Mucosa of descending colon (tissue), 3 donors: ENCODE measurements around the gene CDC42EP3. TPM values are rescaled to one million over a fixed set of nuclear protein-coding genes. Genes with fewer than 3 reads are reported as not detected.

Experiments used
- ATAC-seq: fragments of 200-7000 bp; cut with Tn5 transposase; one replicate; pipeline ENCODE4 v1.9.1; 2020; ENCODE audit warnings: mild to moderate bottlenecking, moderate library complexity
- DNase-seq, 3 donors: peaks; one replicate each; pipeline ENCODE4 v3.0.0-alpha.2; 2020
- H3K36me3 ChIP-seq: fragments of 200-600 bp; one replicate; pipeline ENCODE4 v1.8.0; 2021; ENCODE audit warnings: low read depth, mild to moderate bottlenecking
- H3K4me1 ChIP-seq: fragments of 200-600 bp; one replicate; pipeline ENCODE4 v1.8.0; 2021; ENCODE audit warnings: low read depth, mild to moderate bottlenecking
- H3K4me3 ChIP-seq: fragments of 200-600 bp; one replicate; pipeline ENCODE4 v1.8.0; 2021; ENCODE audit warnings: mild to moderate bottlenecking
- H3K9me3 ChIP-seq: fragments of 200-600 bp; one replicate; pipeline ENCODE4 v1.8.0; 2021; ENCODE audit warnings: mild to moderate bottlenecking
- intact Hi-C, 2 donors: fragments of 100-400 bp; cut with DNase I in 1 of 2; cut with micrococcal nuclease in 1 of 2; formaldehyde crosslinking; loops; one replicate each; pipeline versions ENCODE4 v1.11.0 to v1.11.1; 2022; cut with DNase I, micrococcal nuclease
- total RNA-seq, 3 donors: library from RNA; stranded (reverse); fragmentation: NEBNext Ultra II Directional in 2 of 3; extraction: Animal tissue kit (Norgen Biotek cat#: 25700) in 2 of 3; gene quantifications; one replicate each; pipeline versions ENCODE4 v1.2.1 to v1.2.4, GENCODE V29; 2021 to 2023
- TF ChIP-seq, protein P1 (sequence below): fragments of 200-600 bp; IDR thresholded peaks from one replicate; pipeline ENCODE4 v1.8.0; 2022; ENCODE audit warnings: antibody characterized with exemption, mild to moderate bottlenecking
- donor health status: DM: no; HTN: no; CAD: no; lungs with moderate emphysema.
- donor health status: DM: no; HTN: no; CAD: no.
- donor health status: DM: no; HTN: yes; CAD: no.

CDC42EP3 gene
- total RNA-seq, 3 donors from 2014 or later, result 27.9 to 67.0 (median 30.1) TPM

DNA sequence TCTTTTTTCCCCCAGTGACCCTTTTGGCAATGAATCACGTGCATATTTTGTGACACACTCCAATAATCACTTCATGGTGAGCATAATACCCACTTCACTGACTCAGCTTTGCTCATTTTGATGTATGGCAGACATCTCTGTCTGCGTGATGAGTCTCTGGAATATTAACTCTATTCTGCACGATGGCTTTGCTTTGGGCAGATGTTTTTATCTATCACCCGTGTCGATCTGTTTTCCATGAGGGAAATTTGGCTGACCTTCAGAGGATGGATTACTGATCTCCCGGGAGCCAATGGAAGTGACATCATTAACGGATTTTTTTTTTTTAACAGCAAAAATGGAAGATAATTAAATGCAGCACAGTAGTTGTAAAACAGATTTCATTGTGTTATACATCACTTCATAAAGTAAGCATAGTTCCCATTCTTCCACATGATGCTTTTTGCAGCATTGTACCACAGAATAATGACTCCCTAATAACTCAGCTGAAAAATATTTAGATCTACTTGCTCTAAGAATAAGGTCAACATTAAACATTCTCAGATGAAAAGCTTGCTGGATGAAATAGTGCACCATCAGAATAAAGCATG lies 29.8 kb downstream of the CDC42EP3 start:
- intact Hi-C loops, result no loop called here
- ATAC-seq (no peak), DNase-seq (no peak)
- Histone ChIP-seq H3K36me3 (no peaks in the 10 kb centered on the region), H3K9me3 (no peaks in the 10 kb centered on the region), H3K4me1 (no peaks in the 10 kb centered on the region), H3K4me3 (no peak overlapping the region)
- TF ChIP-seq, protein P1, sequence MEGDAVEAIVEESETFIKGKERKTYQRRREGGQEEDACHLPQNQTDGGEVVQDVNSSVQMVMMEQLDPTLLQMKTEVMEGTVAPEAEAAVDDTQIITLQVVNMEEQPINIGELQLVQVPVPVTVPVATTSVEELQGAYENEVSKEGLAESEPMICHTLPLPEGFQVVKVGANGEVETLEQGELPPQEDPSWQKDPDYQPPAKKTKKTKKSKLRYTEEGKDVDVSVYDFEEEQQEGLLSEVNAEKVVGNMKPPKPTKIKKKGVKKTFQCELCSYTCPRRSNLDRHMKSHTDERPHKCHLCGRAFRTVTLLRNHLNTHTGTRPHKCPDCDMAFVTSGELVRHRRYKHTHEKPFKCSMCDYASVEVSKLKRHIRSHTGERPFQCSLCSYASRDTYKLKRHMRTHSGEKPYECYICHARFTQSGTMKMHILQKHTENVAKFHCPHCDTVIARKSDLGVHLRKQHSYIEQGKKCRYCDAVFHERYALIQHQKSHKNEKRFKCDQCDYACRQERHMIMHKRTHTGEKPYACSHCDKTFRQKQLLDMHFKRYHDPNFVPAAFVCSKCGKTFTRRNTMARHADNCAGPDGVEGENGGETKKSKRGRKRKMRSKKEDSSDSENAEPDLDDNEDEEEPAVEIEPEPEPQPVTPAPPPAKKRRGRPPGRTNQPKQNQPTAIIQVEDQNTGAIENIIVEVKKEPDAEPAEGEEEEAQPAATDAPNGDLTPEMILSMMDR, result no peak

GRCh38 chr2:37639631-37640030 lies 31.8 kb downstream of the CDC42EP3 start:
- DNase-seq, result no peak
- Histone ChIP-seq H3K4me1 (no peaks in the 10 kb centered on the region), H3K4me3 (no peak overlapping the region), H3K36me3 (no peaks in the 10 kb centered on the region), H3K9me3 (no peaks in the 10 kb centered on the region)
- ATAC-seq, result no peak
- intact Hi-C loops, result no loop called here
- TF ChIP-seq, protein P1, result no peak

- DNase-seq (no peak), ATAC-seq (no peak)
- no peaks in the 10 kb centered on the region for H3K36me3 ChIP-seq
- intact Hi-C loops, result no loop called here
- H3K4me1 ChIP-seq, result no peaks in the 10 kb centered on the region
- no peak overlapping the region for H3K4me3 ChIP-seq
- TF ChIP-seq, protein P1, result no peak
- no peaks in the 10 kb centered on the region for H3K9me3 ChIP-seq
Measured at GRCh38 chr2:37638973-37639372, 32.5 kb downstream of the CDC42EP3 start.

DNA sequence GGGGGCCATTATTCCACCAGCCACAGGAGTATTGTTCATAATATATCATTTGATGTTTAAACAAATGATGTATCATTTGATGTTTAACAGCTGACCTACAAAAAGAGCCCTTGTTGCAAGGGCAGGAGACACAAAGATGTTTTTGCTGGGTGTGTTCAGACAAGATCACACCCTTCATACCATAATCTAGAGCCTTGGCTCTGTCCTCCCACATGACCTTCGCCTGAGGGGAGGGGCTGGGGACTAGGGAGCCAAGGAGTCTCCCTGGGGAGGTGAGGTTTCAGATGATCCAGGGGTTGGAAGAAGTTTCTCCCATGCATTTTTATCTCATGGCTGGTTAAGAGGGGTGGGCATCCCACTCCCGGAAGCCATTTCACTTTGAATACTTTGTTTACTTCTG lies 33.5 kb downstream of the CDC42EP3 start:
- intact Hi-C loops, result no loop called here
- TF ChIP-seq, protein P1, result no peak
- no peak for ATAC-seq

DNA sequence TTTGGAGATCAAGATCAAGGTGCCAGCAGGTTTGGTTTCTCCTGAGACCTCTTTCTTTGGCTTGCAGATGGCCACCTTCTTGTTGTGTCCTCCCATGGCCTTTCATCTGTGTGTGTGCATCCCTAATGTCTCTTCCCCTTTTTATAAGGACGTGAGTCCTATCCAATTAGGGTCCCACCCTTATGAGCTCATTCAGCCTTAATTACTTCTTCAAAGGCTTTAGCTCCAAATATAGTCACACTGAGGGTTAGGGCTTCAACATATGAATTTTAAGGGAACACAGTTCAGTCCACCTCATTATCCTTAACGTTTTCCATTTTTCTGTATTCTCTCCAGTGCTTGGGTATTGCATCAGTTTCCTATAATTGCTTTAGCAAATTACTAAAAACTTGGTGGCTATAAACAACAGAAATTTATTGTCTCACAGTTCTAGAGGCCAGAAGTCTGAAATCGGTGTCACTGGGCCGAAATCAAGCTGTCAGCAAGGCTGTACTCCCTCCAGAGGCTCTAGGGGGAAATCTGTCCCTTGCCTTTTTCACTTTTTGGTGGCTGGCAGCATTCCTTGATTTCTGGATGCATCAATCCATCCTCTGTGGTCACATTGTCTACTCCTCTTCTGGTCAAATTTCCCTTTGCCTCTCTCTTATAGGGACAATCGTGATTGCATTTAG lies 34.1 kb downstream of the CDC42EP3 start:
- Histone ChIP-seq H3K4me1 (no peaks in the 10 kb centered on the region), H3K4me3 (no peak overlapping the region), H3K9me3 (no peaks in the 10 kb centered on the region), H3K36me3 (no peaks in the 10 kb centered on the region)
- DNase-seq (no peak), ATAC-seq (no peak)
- TF ChIP-seq, protein P1, result no peak
- intact Hi-C loops, result no loop called here

More for the DNA sequence above, 33.5 kb downstream of the CDC42EP3 start:
- Histone ChIP-seq H3K4me1 (no peaks in the 10 kb centered on the region), H3K36me3 (no peaks in the 10 kb centered on the region), H3K4me3 (no peak overlapping the region), H3K9me3 (no peaks in the 10 kb centered on the region)
- DNase-seq, result no peak
